Upper lobe of right lung (tissue), 1 donor: ENCODE results near the gene FADS2. TPM values are rescaled to one million over a fixed set of nuclear protein-coding genes. Genes with fewer than 3 reads are reported as not detected.

Experiments used
- ATAC-seq: fragments of 200-7000 bp; cut with Tn5 transposase; one replicate; pipeline ENCODE4 v1.9.1; 2020; ENCODE audit warnings: mild to moderate bottlenecking, moderate library complexity
- DNase-seq: peaks from one replicate; pipeline ENCODE4 v3.0.0-alpha.2; 2020
- H3K27ac ChIP-seq: fragments of 200-600 bp; one replicate; pipeline ENCODE4 v1.8.0; 2022
- H3K27me3 ChIP-seq: fragments of 200-600 bp; one replicate; pipeline ENCODE4 v1.8.0; 2022; ENCODE audit warnings: mild to moderate bottlenecking
- H3K36me3 ChIP-seq: fragments of 200-600 bp; one replicate; pipeline ENCODE4 v1.8.0; 2022
- H3K4me1 ChIP-seq: fragments of 200-600 bp; one replicate; pipeline ENCODE4 v1.8.0; 2022
- H3K4me3 ChIP-seq: fragments of 200-600 bp; one replicate; pipeline ENCODE4 v1.8.0; 2022; ENCODE audit warnings: mild to moderate bottlenecking
- H3K9me3 ChIP-seq: fragments of 200-600 bp; one replicate; pipeline ENCODE4 v1.8.0; 2022
- CTCF ChIP-seq: fragments of 200-600 bp; IDR thresholded peaks from one replicate; pipeline ENCODE4 v1.8.0; 2022; ENCODE audit warnings: antibody characterized with exemption
- intact Hi-C: fragments of 100-400 bp; cut with DNase I; formaldehyde crosslinking; loops from one replicate; pipeline ENCODE4 v1.11.0; 2022
- total RNA-seq: library from RNA; stranded (reverse); fragmentation: NEBNext Ultra II Directional; extraction: Animal tissue kit (Norgen Biotek cat#: 25700); gene quantifications from one replicate; pipeline ENCODE4 v1.2.1, GENCODE V29; 2021
- donor health status: DM: no; HTN: yes; CAD: no; lungs with severe emphysema.

Gene FADS2
- total RNA-seq, 1 donor from 2014 or later, result 75.1 TPM

- H3K36me3 ChIP-seq, result peaks cover 21% of the 10 kb centered on the region
- intact Hi-C loops, result loop anchor here (10.0 kb wide), 1 partner anchor 317 kb away; no protein-coding TSS in a partner anchor
- ATAC-seq (peak; percentile 70), DNase-seq (no peak)
- H3K27ac ChIP-seq, result peak overlapping the region; percentile 61
- H3K9me3 ChIP-seq, result no peaks in the 10 kb centered on the region
- no peak overlapping the region for H3K4me3 ChIP-seq
- H3K4me1 ChIP-seq, result peaks cover 11% of the 10 kb centered on the region
- no peaks in the 10 kb centered on the region for H3K27me3 ChIP-seq
- TF ChIP-seq CTCF, result peak; percentile 88
Observed at GRCh38 chr11:61797263-61797944, 30.7 kb upstream of the FADS2 start.

GRCh38 chr11:61799665-61800284 lies 28.3 kb upstream of the FADS2 start:
- Histone ChIP-seq H3K27ac (no peak overlapping the region), H3K4me1 (no peaks in the 10 kb centered on the region), H3K27me3 (no peaks in the 10 kb centered on the region), H3K9me3 (no peaks in the 10 kb centered on the region), H3K36me3 (peaks cover 33% of the 10 kb centered on the region), H3K4me3 (no peak overlapping the region)
- no peak for DNase-seq
- intact Hi-C loops, result loop anchor here (10.0 kb wide), 1 partner anchor 315 kb away; no protein-coding TSS in a partner anchor
- no peak for ATAC-seq
- TF ChIP-seq CTCF, result no peak

- H3K4me3 ChIP-seq, result no peak overlapping the region
- no peaks in the 10 kb centered on the region for H3K27me3 ChIP-seq
- intact Hi-C loops, result no loop called here
- H3K36me3 ChIP-seq, result peaks cover 37% of the 10 kb centered on the region
- H3K4me1 ChIP-seq, result no peaks in the 10 kb centered on the region
- TF ChIP-seq CTCF, result no peak
- H3K9me3 ChIP-seq, result no peaks in the 10 kb centered on the region
- H3K27ac ChIP-seq, result no peak overlapping the region
- DNase-seq, result no peak
- ATAC-seq, result no peak
Observed at GRCh38 chr11:61800331-61801281, 27.5 kb upstream of the FADS2 start.

GRCh38 chr11:61802605-61803004 lies 25.5 kb upstream of the FADS2 start:
- intact Hi-C loops, result no loop called here
- no peaks in the 10 kb centered on the region for H3K9me3 ChIP-seq

More at GRCh38 chr11:61802605-61803004, 25.5 kb upstream of the FADS2 start:
- Histone ChIP-seq H3K4me1 (no peaks in the 10 kb centered on the region), H3K27ac (no peak overlapping the region), H3K4me3 (no peak overlapping the region), H3K36me3 (peaks cover 48% of the 10 kb centered on the region), H3K27me3 (no peaks in the 10 kb centered on the region)
- no peak for TF ChIP-seq CTCF
- DNase-seq (no peak), ATAC-seq (no peak)
